ENCODE results near the gene PTBP2.
"Not testable (repeated sequence)": the region's sequence is repeated elsewhere in the genome, so short reads cannot be mapped to it uniquely, and the experiment has no call there.

The PTBP2 gene

DNA sequence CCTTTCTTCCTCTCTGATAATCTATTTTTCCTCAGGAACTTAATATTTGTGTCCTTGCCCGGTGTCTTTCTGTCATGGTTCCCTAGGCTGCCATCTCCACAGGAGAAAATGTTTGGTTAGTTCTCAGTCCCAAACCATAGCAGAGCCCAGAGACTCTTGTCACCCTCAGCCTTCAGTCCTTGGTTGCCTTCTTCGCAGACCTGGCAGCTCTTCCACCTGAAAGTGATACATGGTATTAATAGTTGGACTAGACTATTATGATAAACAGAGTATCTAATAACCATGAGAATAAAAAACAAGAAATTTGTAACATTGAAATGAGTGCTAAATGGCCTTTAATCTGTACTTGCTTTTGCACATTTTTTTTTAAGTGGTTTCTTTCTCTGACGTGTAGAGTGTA, 26.5 kb downstream of the PTBP2 start:
- TF ChIP-seq, protein P1, sequence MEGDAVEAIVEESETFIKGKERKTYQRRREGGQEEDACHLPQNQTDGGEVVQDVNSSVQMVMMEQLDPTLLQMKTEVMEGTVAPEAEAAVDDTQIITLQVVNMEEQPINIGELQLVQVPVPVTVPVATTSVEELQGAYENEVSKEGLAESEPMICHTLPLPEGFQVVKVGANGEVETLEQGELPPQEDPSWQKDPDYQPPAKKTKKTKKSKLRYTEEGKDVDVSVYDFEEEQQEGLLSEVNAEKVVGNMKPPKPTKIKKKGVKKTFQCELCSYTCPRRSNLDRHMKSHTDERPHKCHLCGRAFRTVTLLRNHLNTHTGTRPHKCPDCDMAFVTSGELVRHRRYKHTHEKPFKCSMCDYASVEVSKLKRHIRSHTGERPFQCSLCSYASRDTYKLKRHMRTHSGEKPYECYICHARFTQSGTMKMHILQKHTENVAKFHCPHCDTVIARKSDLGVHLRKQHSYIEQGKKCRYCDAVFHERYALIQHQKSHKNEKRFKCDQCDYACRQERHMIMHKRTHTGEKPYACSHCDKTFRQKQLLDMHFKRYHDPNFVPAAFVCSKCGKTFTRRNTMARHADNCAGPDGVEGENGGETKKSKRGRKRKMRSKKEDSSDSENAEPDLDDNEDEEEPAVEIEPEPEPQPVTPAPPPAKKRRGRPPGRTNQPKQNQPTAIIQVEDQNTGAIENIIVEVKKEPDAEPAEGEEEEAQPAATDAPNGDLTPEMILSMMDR (IDR thresholded peaks at IDR 0.05; ENCODE audit: low read depth, low read length, missing control alignments) = no peak
- no peak for DNase-seq (ENCODE audit: extremely low read depth, low read depth)

DNA sequence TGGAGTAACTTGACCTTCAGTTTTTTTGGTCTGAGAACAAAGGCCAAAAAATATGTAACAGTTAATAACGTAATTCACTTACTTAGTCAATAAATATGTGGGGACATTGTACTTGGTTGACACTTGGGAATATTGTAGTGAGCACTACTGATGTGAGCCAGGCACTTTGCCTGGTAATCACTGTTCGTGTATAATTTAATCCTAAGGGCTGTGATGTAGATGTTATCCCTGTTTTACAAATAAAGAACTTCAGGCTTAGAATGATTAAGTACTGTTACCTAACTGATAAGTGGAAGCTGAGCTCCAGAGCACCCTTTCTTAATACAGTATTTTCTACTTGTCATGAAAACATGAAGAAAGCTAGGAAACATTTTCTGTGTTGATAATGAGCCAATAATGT, 28.0 kb downstream of the PTBP2 start:
- TF ChIP-seq, protein P1 (IDR thresholded peaks at IDR 0.05; ENCODE audit: low read depth, low read length, missing control alignments) = no peak
- no peak for DNase-seq (ENCODE audit: extremely low read depth, low read depth)
- no peak overlapping the region for H3K4me3 ChIP-seq (replicated peaks; ENCODE audit: low read depth, low read length)

More for the DNA sequence above, 26.5 kb downstream of the PTBP2 start:
- H3K4me3 ChIP-seq (replicated peaks; ENCODE audit: low read depth, low read length) = no peak overlapping the region

DNA sequence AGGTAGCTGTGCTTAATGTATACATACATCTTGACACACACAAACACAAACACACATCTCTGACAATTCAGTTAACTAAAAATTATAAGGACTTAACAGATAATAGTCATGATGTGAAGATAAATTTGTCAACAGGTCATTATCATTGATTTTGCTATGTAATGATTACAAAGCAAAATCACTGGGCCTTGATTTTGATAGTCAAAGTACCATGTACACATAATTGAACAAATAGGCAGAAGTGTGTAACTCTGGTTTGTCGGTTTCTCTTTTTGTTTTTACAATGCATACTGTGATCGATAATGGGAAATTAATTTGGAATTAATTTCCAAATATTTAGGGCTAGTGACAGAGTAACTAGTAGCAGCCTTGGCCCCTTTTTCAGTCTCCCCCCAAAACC, 30.8 kb downstream of the PTBP2 start:
- no peak overlapping the region for H3K4me3 ChIP-seq (replicated peaks; ENCODE audit: low read depth, low read length)
- no peak for DNase-seq (ENCODE audit: extremely low read depth, low read depth)
- TF ChIP-seq, protein P1 (IDR thresholded peaks at IDR 0.05; ENCODE audit: low read depth, low read length, missing control alignments) = no peak

DNA sequence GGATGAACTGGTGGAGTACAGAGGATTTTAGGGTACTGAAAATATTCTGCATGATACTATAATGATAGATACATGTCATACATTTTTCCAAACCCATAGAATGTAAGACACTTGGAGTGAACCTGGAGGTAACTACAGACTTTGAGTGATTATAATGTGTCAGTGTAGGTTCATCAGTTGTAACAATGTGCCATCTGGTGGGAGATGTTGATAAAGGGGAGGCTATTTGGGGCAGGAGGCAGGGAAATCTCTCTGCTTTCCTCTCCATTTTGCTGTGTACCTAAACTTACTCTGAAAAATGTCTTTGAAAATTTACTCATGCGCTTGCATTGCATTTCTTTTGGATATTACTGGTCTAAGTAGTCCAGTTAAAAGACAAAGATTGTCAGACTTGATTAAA, 35.2 kb downstream of the PTBP2 start:
- H3K4me3 ChIP-seq (replicated peaks; ENCODE audit: low read depth, low read length) = no peak overlapping the region

DNA sequence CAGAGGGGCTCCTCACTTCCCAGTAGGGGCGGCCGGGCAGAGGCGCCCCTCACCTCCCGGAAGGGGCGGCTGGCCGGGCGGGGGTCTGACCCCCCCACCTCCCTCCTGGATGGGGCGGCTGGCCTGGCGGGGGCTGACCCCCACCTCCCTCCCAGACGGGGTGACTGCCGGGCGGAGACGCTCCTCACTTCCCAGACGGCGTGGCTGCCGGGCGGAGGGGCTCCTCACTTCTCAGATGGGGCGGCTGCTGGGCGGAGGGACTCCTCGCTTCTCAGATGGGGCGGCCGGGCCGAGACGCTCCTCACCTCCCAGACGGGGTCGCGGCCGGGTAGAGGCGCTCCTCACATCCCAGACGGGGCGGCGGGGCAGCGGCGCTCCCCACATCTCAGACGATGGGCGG, 41.0 kb downstream of the PTBP2 start:
- not testable (repeated sequence) for DNase-seq (ENCODE audit: extremely low read depth, low read depth); H3K4me3 ChIP-seq (replicated peaks; ENCODE audit: low read depth, low read length)

More for the DNA sequence above, 35.2 kb downstream of the PTBP2 start:
- TF ChIP-seq, protein P1 (IDR thresholded peaks at IDR 0.05; ENCODE audit: low read depth, low read length, missing control alignments) = no peak
- no peak for DNase-seq (ENCODE audit: extremely low read depth, low read depth)

DNA sequence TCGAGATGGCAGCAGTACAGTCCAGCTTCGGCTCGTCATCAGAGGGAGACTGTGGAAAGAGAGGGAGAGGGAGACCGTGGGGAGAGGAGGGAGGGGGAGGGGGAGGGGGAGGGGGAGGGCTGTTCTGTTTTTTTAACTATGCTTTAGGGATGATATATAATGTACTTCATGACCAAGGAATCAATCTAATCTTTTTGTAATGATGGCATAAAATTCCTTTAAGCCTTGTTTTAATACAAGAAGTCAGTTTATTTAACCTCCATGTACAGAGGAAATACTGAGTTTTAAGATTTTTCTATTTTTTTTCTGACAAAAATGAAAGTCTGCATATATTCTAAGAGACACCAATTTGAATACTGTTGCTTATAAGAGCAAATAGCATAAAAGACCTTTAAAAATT, 41.9 kb downstream of the PTBP2 start:
- no peak overlapping the region for H3K4me3 ChIP-seq (replicated peaks; ENCODE audit: low read depth, low read length)
- TF ChIP-seq, protein P1 (IDR thresholded peaks at IDR 0.05; ENCODE audit: low read depth, low read length, missing control alignments) = no peak
- no peak for DNase-seq (ENCODE audit: extremely low read depth, low read depth)

DNA sequence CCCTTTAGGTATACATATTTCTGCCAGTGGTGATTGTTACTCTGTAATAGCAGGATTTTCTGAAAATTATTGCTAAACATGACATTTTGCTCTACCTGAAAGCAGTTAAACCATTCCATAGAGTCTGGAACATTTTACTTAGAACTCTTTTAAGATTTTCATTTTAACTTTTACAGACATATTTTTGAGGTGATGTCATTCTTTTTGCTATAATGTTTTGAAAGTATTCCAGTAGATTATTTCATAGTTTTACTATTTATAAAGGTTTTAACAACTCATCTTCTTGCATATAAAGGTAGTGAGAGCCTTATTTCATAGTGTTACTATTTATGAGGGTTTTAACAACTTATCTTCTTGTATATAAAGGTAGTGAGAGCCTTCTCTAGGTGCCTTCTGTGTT, 42.9 kb downstream of the PTBP2 start:
- TF ChIP-seq, protein P1 (IDR thresholded peaks at IDR 0.05; ENCODE audit: low read depth, low read length, missing control alignments) = no peak
- H3K4me3 ChIP-seq (replicated peaks; ENCODE audit: low read depth, low read length) = no peak overlapping the region
- DNase-seq (ENCODE audit: extremely low read depth, low read depth) = no peak
